AG04449 (cell line): Measurements from ENCODE around the gene CCL11.
A peak's percentile ranks its signal among the peaks of the same experiment; 100 is the strongest.

Experiments
- CTCF ChIA-PET: fragments of 350-600 bp; formaldehyde crosslinking; extraction: SDS; loops from one replicate; lab custom pipeline; 2021; ENCODE audit warnings: antibody characterized with exemption; lab: Yijun Ruan, JAX
- POLR2A ChIA-PET: fragments of 400-600, 350-600 bp; formaldehyde crosslinking; extraction: SDS; loops from one replicate; lab custom pipeline; 2020; ENCODE audit warnings: antibody characterized with exemption, inconsistent platforms; lab: Yijun Ruan, JAX
- DNase-seq: peaks from one replicate; pipeline ENCODE4 v3.0.0-alpha.2; 2010; ENCODE audit warnings: low read depth, low spot score
- H3K4me3 ChIP-seq: 2 replicates; pipeline ENCODE4 v1.5.1; 2011; ENCODE audit warnings: low read depth, mild to moderate bottlenecking, control low read depth, low read length
- CTCF ChIP-seq: IDR thresholded peaks from one replicate; pipeline ENCODE4 v1.5.1; 2011; ENCODE audit warnings: mild to moderate bottlenecking, moderate library complexity, low read length, control low read depth, inconsistent platforms; ENCODE audit not compliant: insufficient read depth; ENCODE audit errors: missing control alignments

CCL11 gene

DNA sequence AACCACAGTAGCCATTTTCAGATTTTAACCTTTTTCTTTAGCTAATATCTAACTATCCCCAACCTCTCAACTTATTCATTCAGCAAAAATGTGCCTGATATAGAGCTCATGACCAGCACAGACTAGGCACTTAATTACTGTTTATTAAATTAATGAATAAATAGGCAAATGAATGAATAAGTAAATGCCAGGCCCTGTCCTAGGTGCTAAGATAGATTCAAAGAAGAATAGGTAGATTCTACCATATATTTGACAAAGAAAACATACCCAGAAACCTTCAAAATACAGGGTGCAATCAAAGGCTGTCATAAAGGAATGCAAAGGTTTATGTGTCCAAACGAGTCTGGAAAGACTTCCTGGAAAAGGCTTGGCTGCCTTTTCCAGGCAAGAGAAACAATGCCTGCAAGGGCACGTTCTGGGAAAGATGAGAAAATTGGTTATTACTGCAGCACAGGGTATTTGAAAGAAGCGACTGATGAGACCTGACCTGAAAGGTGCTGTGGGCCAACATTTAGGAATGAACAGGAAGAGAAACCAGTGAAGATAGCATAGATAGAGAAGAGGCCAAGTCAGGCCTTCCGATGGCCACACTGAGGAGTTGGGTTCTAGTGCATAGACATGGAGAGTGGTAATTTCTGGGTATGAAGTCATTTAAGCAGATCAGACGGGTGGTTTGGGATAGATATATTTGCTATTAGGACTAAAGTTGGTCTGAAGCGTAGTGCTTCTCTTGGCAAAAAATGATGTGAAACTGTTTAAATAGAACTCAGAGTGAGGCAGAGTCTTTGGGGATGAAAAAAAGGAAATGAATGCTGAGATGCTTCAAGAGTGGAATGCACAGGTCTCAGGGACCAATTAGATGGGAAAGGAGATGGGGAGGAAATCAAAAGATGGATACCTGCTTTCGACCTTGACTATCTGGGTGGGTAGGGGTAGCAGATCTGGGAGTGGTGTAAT, 41.9 kb upstream of the CCL11 start:
- POLR2A ChIA-PET, result no interaction called here

GRCh38 chr17:34245351-34245905, 40.1 kb upstream of the CCL11 start:
- H3K4me3 ChIP-seq, result no peak overlapping the region
- no peak for TF ChIP-seq CTCF
- ChIA-PET POLR2A (no interaction called here), CTCF (no interaction called here)
- DNase-seq, result no peak

More for the DNA sequence above, 41.9 kb upstream of the CCL11 start:
- no peak for TF ChIP-seq CTCF
- no peak overlapping the region for H3K4me3 ChIP-seq
- CTCF ChIA-PET, result interaction anchor here (0.7 to 0.9 kb wide), 2 partner anchors 63 to 118 kb away, joined by 3 read pairs; no protein-coding TSS in a partner anchor
- no peak for DNase-seq

DNA sequence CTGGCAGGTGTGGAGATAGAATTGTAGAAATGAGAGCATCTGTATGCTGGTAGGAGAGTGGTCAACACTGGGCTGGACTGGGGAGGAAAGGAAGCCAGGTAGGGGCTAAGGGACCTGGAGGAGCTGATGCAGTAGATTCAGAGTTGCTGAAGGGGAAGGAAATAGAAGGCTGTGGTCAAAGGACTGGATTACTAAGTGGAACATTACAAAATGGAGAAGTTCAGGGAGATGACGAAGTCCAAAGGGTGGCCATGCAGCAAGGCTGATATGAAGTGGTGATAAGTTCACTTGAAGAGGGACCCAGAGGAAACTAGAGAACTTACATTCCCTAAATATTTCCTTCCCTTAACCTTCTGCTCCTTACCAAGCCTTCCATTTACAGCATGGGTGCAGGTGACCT, 39.1 kb upstream of the CCL11 start:
- TF ChIP-seq CTCF, result no peak
- POLR2A ChIA-PET, result no interaction called here
- no peak overlapping the region for H3K4me3 ChIP-seq
- CTCF ChIA-PET, result no interaction called here
- DNase-seq, result no peak

- no peak for TF ChIP-seq CTCF
- POLR2A ChIA-PET, result no interaction called here
- DNase-seq, result no peak
- H3K4me3 ChIP-seq, result no peak overlapping the region
- CTCF ChIA-PET, result no interaction called here
These were observed 38.7 kb upstream of the CCL11 start for GRCh38 chr17:34246881-34247280.

DNA sequence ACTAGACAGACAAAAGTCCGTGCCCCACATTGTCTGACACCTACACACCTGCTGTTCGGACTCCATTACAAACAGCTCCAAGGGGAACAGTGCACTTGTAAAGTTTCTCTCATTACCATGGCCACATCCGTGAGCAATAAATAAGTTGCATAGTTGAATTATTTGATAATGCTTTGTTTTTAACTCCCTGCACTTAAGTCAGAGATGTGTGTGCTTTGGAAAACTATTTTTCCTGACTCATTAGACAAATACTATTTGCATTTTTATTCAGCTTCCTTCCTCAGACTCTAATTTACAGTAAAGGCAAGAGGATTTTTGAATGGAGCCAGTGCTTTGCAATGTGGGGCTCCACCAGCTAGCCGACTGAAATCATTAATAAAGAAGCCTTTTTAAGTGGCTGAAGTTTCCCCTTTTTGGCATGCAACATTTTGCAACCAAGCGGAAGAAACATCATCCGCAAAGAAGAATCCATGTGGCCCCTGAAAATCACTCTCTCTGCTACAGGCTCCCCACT, 37.0 kb upstream of the CCL11 start:
- peak; percentile 87 for DNase-seq
- CTCF ChIA-PET, result interaction anchor here (0.6 to 9.2 kb wide), 6 partner anchors 12 to 1472 kb away, joined by 3 to 73 read pairs (median 3); partner anchors contain the start of gene CCL1

More for the DNA sequence above, 37.0 kb upstream of the CCL11 start:
- TF ChIP-seq CTCF, result no peak
- H3K4me3 ChIP-seq, result no peak overlapping the region
- POLR2A ChIA-PET, result interaction anchor here (0.9 to 1.8 kb wide), 2 partner anchors 10 to 23 kb away, joined by 3 to 6 read pairs; no protein-coding TSS in a partner anchor
